GM13977 (cell line): ENCODE results near the gene BCAT1.
"Not testable (repeated sequence)": the region's sequence is repeated elsewhere in the genome, so short reads cannot be mapped to it uniquely, and the experiment has no call there.

Experiments used
- DNase-seq: peaks from one replicate; pipeline ENCODE4 v3.0.0; 2012; ENCODE audit warnings: low spot score
- in situ Hi-C: fragments of 300-500 bp; cut with MboI; formaldehyde crosslinking; loops from one replicate; pipeline ENCODE4 v1.12.0; 2022; ENCODE audit warnings: low sequenced_read_pairs, low pct_unique_long_range_greater_than_20kb, mixed read lengths, inconsistent platforms; ENCODE audit not compliant: unreplicated experiment
- TF ChIP-seq, protein P1 (sequence below): IDR thresholded peaks from 2 replicates; pipeline ENCODE4 v1.5.1; 2012; ENCODE audit warnings: mild to moderate bottlenecking, control low read depth; ENCODE audit not compliant: insufficient read depth; ENCODE audit errors: extremely low read depth, missing control alignments

BCAT1 gene

DNA sequence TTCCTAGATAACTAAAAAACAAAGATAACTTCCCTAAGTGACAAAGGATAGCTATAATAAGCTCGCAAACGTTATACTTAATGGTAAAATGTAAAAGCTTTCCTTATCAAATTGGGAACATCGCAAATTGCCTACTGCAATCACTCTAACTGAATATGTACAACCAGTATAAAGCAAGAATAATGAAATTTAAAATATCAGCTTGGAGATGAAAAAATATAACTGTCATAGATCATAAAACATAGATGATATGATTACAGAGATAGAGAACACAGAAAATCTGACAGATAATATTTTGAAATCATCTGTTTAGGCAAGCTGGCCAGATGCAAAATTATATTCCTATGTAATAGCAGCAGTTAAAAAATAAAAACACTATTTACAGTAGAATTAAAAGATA, 64.0 kb downstream of the BCAT1 start:
- in situ Hi-C loops: no loop called here
- TF ChIP-seq, protein P1, sequence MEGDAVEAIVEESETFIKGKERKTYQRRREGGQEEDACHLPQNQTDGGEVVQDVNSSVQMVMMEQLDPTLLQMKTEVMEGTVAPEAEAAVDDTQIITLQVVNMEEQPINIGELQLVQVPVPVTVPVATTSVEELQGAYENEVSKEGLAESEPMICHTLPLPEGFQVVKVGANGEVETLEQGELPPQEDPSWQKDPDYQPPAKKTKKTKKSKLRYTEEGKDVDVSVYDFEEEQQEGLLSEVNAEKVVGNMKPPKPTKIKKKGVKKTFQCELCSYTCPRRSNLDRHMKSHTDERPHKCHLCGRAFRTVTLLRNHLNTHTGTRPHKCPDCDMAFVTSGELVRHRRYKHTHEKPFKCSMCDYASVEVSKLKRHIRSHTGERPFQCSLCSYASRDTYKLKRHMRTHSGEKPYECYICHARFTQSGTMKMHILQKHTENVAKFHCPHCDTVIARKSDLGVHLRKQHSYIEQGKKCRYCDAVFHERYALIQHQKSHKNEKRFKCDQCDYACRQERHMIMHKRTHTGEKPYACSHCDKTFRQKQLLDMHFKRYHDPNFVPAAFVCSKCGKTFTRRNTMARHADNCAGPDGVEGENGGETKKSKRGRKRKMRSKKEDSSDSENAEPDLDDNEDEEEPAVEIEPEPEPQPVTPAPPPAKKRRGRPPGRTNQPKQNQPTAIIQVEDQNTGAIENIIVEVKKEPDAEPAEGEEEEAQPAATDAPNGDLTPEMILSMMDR: no peak
- no peak for DNase-seq

DNA sequence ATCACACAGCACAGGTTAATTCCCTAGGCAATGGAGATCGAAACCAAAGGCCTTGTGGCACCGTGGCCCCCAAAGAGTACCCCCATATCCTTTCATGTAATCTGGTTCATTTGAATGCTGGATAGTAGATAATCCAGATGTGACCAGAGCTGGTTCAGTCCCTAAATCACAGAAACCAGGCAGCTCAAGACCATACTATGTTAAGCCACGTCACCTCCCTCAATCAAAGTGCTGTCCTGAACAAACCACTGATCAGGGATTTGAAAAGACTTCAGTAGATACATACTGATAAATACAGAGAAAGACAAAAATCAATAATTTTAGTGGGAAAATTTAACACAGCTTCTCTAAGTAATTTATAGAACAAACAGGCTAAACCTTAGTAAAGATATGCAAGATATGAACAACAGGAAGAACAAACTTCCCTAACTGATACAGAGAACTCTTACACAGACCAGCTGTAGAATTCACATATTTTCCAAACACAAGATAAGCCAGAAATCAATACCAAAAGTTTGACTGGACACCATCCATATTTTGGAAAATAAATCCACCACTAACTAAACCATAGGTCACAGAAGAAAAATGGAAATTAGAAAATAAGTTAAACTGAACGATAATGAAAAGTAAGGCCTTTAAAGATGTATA, 67.1 kb downstream of the BCAT1 start:
- TF ChIP-seq, protein P1: no peak
- in situ Hi-C loops: no loop called here
- DNase-seq: no peak

DNA sequence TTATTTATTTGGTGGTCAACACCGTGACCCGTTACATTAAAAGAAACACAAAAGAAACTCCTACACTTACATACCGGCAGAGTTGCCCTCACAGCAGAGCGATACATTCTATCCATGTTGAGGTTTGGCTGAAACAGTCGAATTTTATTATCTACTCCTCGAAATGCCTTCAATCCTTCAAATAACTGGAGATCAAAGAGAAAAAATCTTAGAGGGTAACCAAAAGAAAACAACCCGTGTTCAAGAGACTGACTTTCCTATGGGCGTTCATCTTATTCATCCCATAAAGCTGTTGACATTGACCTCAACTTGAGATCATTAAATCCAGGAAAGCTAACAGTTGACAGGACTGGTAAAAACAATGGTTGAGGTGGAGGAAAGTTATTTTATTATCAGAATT, 67.7 kb downstream of the BCAT1 start:
- in situ Hi-C loops: no loop called here
- TF ChIP-seq, protein P1: no peak
- DNase-seq: no peak

DNA sequence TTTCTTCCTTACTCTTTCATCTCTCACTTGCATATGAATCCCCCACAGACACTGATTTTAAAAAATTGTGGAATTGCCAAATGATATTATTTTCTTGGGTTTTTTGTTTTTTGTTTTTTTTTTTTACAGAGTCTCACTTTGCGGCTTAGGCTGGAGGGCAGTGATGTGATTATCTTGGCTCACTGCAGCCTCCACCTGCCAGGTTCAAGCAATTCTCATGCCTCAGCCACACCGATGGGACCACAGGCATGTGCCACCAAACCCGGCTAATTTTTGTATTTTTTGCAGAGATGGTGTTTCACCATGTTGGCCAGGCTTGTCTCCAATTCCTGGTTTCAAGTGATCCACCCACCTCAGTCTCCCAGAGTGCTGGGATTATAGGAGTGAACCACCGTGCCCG, 68.2 kb downstream of the BCAT1 start:
- DNase-seq: no peak
- TF ChIP-seq, protein P1: no peak
- in situ Hi-C loops: no loop called here

DNA sequence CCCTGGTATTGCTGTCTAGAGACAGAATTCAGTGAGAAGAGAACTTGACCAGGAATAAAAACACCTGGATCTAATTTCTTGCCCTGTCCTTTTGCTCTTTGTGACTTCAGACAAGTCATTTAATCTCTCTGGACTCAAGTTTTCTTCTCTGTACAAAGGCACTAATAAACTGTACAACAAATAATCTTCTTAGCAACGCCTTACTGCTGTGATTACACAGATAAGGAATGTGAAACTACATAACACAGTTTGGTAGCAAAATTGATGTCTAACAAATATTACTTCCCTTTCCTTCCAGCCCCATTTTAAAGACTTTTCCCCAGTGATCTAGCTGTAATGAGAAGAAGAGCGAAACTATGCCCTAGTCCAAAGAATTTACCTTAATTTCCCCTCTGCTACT, 69.3 kb downstream of the BCAT1 start:
- TF ChIP-seq, protein P1: no peak
- no peak for DNase-seq
- in situ Hi-C loops: no loop called here

DNA sequence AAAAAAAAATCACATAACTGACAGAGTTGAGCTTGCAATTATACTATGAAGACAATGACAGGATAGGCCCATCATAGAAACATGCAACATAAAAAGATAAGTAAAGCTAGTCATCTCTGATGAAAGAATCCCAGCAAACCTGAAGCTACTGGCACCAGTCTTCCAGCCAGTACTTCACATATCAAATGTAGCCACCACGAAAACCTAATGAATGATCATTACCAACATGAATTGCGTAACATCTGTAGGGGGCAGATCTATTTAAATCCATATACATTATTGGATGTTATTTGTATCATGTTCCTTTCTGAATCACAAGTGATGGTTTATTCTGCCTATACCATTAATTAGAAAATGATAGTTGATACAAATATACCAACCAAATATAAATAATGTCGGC, 73.9 kb downstream of the BCAT1 start:
- TF ChIP-seq, protein P1: no peak
- DNase-seq: no peak

DNA sequence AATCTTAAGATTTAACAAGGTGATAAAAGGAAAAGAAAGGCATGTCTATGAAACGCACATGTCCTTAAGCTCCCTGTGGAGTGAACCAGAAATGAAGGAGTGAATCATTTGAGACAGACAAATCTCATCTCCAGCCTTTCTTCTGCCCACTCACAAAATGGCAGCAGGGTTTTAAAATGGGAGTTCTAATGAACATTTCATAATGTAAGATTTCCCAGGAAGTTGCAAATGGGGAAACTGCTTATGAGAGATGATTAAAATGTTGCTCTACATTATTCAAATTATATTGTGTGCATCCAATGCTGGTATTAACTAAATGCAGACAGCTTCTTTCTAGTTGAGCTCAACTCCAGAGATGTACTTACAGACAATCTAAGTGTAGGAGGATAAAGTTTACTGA, 76.7 kb downstream of the BCAT1 start:
- in situ Hi-C loops: no loop called here
- TF ChIP-seq, protein P1: no peak
- no peak for DNase-seq

More for the DNA sequence above, 73.9 kb downstream of the BCAT1 start:
- in situ Hi-C loops: no loop called here

DNA sequence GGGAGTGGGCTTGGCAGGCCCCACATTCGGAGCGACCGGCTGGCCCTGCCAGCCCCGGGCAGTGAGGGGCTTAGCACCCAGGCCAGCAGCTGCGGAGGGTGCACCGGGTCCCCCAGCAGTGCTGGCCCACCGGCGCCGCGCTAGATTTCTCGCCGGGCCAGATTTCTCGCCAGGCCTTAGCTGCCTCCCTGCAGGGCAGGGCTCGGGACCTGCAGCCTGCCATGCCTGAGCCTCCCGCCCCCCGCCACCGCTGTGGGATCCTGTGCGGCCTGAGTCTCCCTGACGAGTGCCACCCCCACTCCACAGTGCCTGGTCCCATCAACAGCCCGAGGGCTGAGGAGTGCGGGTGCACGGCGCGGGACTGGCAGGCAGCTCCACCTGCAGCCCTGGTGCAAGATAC, 82.8 kb downstream of the BCAT1 start:
- in situ Hi-C loops, DNase-seq: not testable (repeated sequence)
